A673 (cell line): ENCODE data around the gene BRPF3. TPM values are rescaled to one million over a fixed set of nuclear protein-coding genes. Genes with fewer than 3 reads are reported as not detected.

Experiments used
- BruUV-seq: library from RNA; stranded (reverse); fragments of 400-500 nt; replicated peaks from 2 replicates; lab custom pipeline; 2021; lab: Mats Ljungman, UMichigan
- CTCF ChIA-PET: fragments of 300-600 bp; sonication (Branson Sonifier 250); formaldehyde crosslinking; loops from one replicate; lab custom pipeline; 2022; ENCODE audit warnings: antibody characterized with exemption; lab: Charles Lee
- POLR2A ChIA-PET: fragments of 300-600 bp; sonication (Branson Sonifier 250); formaldehyde crosslinking; loops from one replicate; lab custom pipeline; 2022; ENCODE audit warnings: antibody characterized with exemption; ENCODE audit not compliant: low non-redundant PET; lab: Charles Lee
- DNase-seq: peaks from one replicate; pipeline ENCODE4 v3.0.0-alpha.2; 2015; ENCODE audit warnings: low spot score
- H3K27ac ChIP-seq: fragments of 200-600 bp; sonication (generic); 2 replicates; pipeline ENCODE4 v1.5.1; 2016; ENCODE audit warnings: mixed run types, low read depth, mild to moderate bottlenecking, mixed read lengths, antibody characterized with exemption, low read length; ENCODE audit not compliant: poor library complexity, severe bottlenecking
- H3K27me3 ChIP-seq: fragments of 200-600 bp; sonication (generic); replicated peaks from 2 replicates; pipeline ENCODE4 v1.6.1; 2017; ENCODE audit warnings: mixed run types, low read depth, mild to moderate bottlenecking, mixed read lengths, antibody characterized with exemption, low read length; ENCODE audit not compliant: insufficient read depth, poor library complexity
- H3K36me3 ChIP-seq: fragments of 200-600 bp; sonication (generic); 2 replicates; pipeline ENCODE4 v1.6.1; 2016; ENCODE audit warnings: mixed run types, mild to moderate bottlenecking, mixed read lengths, antibody characterized with exemption, low read length; ENCODE audit not compliant: insufficient read depth, poor library complexity, severe bottlenecking
- H3K4me1 ChIP-seq: fragments of 200-600 bp; sonication (generic); 2 replicates; pipeline ENCODE4 v1.6.1; 2017; ENCODE audit warnings: mixed run types, mild to moderate bottlenecking, mixed read lengths, antibody characterized with exemption, low read length; ENCODE audit not compliant: insufficient read depth, poor library complexity, severe bottlenecking
- H3K4me3 ChIP-seq: fragments of 200-600 bp; sonication (generic); 2 replicates; pipeline ENCODE4 v1.5.1; 2016; ENCODE audit warnings: low read depth, mixed run types, mild to moderate bottlenecking, mixed read lengths, low read length; ENCODE audit not compliant: poor library complexity, severe bottlenecking
- H3K9me3 ChIP-seq: fragments of 200-600 bp; sonication (generic); 2 replicates; pipeline ENCODE4 v1.6.1; 2016; ENCODE audit warnings: mixed run types, low read depth, mild to moderate bottlenecking, mixed read lengths, antibody characterized with exemption, low read length; ENCODE audit not compliant: poor library complexity, severe bottlenecking
- CTCF ChIP-seq: fragments of 300-800, 200-600 bp; sonication (generic); conservative IDR thresholded peaks from 2 replicates; pipeline ENCODE4 v1.5.1; 2017; ENCODE audit warnings: low read depth, mild to moderate bottlenecking, antibody characterized with exemption, low read length, moderate library complexity, mixed read lengths
- EZH2 ChIP-seq: fragments of 200-600 bp; sonication (generic); IDR thresholded peaks from 2 replicates; pipeline ENCODE4 v1.6.1; 2017; ENCODE audit warnings: borderline replicate concordance, low read depth, mild to moderate bottlenecking, mixed read lengths, antibody characterized with exemption, low read length; ENCODE audit not compliant: poor library complexity, severe bottlenecking
- intact Hi-C: fragments of 100-400 bp; cut with micrococcal nuclease; formaldehyde crosslinking; loops from one replicate; pipeline ENCODE4 v1.10.0; 2022; ENCODE audit not compliant: unreplicated experiment
- total RNA-seq: library from RNA; stranded (reverse); gene quantifications from 2 replicates; pipeline ENCODE4 v1.2.3, GENCODE V29; 2021

BRPF3 gene
- total RNA-seq, 1 experiment from 2014 or later, result 39.3 TPM

DNA sequence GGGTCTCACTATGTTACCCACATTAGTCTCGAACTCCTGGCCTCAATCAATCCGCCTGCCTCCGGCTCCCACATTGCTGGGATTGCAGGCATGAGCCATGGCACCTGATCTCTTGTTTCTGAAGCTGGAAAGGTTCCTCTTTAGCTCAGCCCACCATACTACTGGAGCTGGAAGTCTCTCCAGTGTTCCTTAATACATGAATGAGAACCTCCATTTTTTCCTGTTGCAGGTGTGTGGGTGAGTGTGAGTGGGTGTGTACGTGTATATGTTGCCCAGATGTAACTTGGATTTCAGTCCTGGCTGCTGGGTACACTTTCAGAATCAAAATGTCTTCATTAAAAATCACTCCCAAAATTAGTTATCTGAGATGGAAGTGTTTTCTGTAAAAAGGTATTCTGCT is 84.4 kb downstream of the BRPF3 start:
- Histone ChIP-seq H3K4me3 (no peak overlapping the region), H3K4me1 (no peaks in the 10 kb centered on the region), H3K36me3 (no peaks in the 10 kb centered on the region), H3K27me3 (peaks cover 28% of the 10 kb centered on the region), H3K9me3 (no peaks in the 10 kb centered on the region), H3K27ac (no peak overlapping the region)
- intact Hi-C loops, result no loop called here
- ChIA-PET CTCF (no interaction called here), POLR2A (no interaction called here)
- no peak for DNase-seq
- BruUV-seq, result no TSS peak
- TF ChIP-seq EZH2 (no peak), CTCF (no peak)

Other genes with a start within 250 kb of the BRPF3 start
- gene SLC26A8, start 172.1 kb upstream of the BRPF3 start, total RNA-seq, result not detected in 2 replicates
- gene MAPK14, start 168.9 kb upstream of the BRPF3 start, total RNA-seq, result 50.8 and 53.3 TPM in 2 replicates
- 2.6 and 2.7 TPM in 2 replicates for gene MAPK13, start 66.2 kb upstream of the BRPF3 start, total RNA-seq
- gene PNPLA1, start 73.3 kb downstream of the BRPF3 start, total RNA-seq, result 0.20 and 0.26 TPM in 2 replicates
- gene BNIP5, start 140.1 kb downstream of the BRPF3 start, total RNA-seq, result not detected in 2 replicates
- gene ETV7, start 190.9 kb downstream of the BRPF3 start, total RNA-seq, result 0.33 and 0.58 TPM in 2 replicates
- gene PXT1, start 246.1 kb downstream of the BRPF3 start, total RNA-seq, result 0.13 and 0.21 TPM in 2 replicates
- 69.7 and 72.6 TPM in 2 replicates for gene KCTD20, start 246.3 kb downstream of the BRPF3 start, total RNA-seq